GM19099 (cell line): ENCODE measurements around the gene VILL.

Source experiments
- POLR2A ChIP-seq: IDR thresholded peaks from 3 replicates; pipeline ENCODE4 v1.6.1; 2011; ENCODE audit warnings: low read depth; ENCODE audit not compliant: insufficient read length; ENCODE audit errors: extremely low read depth

Gene VILL

GRCh38 chr3:38028621-38029361 is 38.2 kb downstream of the VILL start:
- TF ChIP-seq POLR2A, result no peak

- no peak for TF ChIP-seq POLR2A
Observed at GRCh38 chr3:38029400-38030125, 39.0 kb downstream of the VILL start, which contains the start of gene PLCD1. PLCD1 (minus strand) TSS chr3:38029642; CDS start chr3:38029539, 103 bp downstream.

- no peak for TF ChIP-seq POLR2A
Observed at GRCh38 chr3:38030126-38031021, 39.8 kb downstream of the VILL start.

GRCh38 chr3:38031022-38031994 is 40.7 kb downstream of the VILL start:
- no peak for TF ChIP-seq POLR2A

- no peak for TF ChIP-seq POLR2A
Observed at GRCh38 chr3:38032328-38032865, 41.8 kb downstream of the VILL start.

GRCh38 chr3:38036286-38036685 is 45.7 kb downstream of the VILL start:
- TF ChIP-seq POLR2A, result no peak

GRCh38 chr3:38036906-38037305 is 46.3 kb downstream of the VILL start:
- no peak for TF ChIP-seq POLR2A

GRCh38 chr3:38038447-38038911 is 47.9 kb downstream of the VILL start:
- no peak for TF ChIP-seq POLR2A

- TF ChIP-seq POLR2A, result no peak
Observed at GRCh38 chr3:38039101-38039898, 48.7 kb downstream of the VILL start, which contains the start of gene DLEC1. DLEC1 (plus strand) TSS chr3:38039208; CDS start chr3:38039226, 18 bp downstream.

- TF ChIP-seq POLR2A, result no peak
Observed at GRCh38 chr3:38039899-38040261, 49.3 kb downstream of the VILL start.

- TF ChIP-seq POLR2A, result no peak
Observed at GRCh38 chr3:38040401-38040800, 49.8 kb downstream of the VILL start.

- no peak for TF ChIP-seq POLR2A
Observed at GRCh38 chr3:38043486-38043885, 52.9 kb downstream of the VILL start.

- no peak for TF ChIP-seq POLR2A
Observed at GRCh38 chr3:38046027-38046426, 55.4 kb downstream of the VILL start.
